PFSK-1 (cell line): Measurements from ENCODE around the gene DEF6.

Experiments used
- POLR2AphosphoS5 ChIP-seq: IDR thresholded peaks from 2 replicates; pipeline ENCODE4 v1.6.1; 2012; ENCODE audit warnings: low read depth, mild to moderate bottlenecking, control low read depth, low read length, moderate library complexity
- TAF1 ChIP-seq: IDR thresholded peaks from 2 replicates; pipeline ENCODE4 v1.6.1; 2012; ENCODE audit warnings: low read length, control low read depth, borderline replicate concordance; ENCODE audit not compliant: insufficient read depth
- TF ChIP-seq, protein P1 (sequence below), 2 experiments: IDR thresholded peaks; 2 replicates each; pipeline versions ENCODE4 v1.6.1 to v1.8.0; 2011 to 2012; ENCODE audit warnings: low read depth in 2 of 2, low read length in 2 of 2, control low read depth in 1 of 2, inconsistent platforms in 1 of 2, mild to moderate bottlenecking in 1 of 2, moderate library complexity in 1 of 2; ENCODE audit not compliant: insufficient read depth in 1 of 2

DNA sequence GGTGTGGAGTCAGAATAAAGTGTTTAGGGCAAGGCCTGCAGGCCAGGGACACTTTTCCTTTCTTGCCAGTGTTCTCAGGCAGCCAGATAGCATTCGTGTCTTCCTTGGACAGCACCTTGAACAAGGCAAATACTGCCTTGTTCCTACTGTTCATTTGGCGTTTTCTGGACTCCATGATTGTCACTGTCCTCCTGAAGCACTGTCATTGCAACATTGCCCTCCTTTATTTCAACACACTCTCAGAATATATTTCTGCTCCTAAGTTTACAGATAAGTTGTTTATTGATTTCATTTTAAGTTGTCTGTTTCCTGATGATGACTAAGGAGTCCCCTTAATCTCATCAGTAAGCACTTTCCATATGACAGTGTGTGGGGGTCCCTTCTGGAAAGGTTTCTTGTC lies 15.1 kb upstream of the DEF6 start:
- TF ChIP-seq TAF1 (no peak), POLR2AphosphoS5 (no peak)
- TF ChIP-seq, protein P1, sequence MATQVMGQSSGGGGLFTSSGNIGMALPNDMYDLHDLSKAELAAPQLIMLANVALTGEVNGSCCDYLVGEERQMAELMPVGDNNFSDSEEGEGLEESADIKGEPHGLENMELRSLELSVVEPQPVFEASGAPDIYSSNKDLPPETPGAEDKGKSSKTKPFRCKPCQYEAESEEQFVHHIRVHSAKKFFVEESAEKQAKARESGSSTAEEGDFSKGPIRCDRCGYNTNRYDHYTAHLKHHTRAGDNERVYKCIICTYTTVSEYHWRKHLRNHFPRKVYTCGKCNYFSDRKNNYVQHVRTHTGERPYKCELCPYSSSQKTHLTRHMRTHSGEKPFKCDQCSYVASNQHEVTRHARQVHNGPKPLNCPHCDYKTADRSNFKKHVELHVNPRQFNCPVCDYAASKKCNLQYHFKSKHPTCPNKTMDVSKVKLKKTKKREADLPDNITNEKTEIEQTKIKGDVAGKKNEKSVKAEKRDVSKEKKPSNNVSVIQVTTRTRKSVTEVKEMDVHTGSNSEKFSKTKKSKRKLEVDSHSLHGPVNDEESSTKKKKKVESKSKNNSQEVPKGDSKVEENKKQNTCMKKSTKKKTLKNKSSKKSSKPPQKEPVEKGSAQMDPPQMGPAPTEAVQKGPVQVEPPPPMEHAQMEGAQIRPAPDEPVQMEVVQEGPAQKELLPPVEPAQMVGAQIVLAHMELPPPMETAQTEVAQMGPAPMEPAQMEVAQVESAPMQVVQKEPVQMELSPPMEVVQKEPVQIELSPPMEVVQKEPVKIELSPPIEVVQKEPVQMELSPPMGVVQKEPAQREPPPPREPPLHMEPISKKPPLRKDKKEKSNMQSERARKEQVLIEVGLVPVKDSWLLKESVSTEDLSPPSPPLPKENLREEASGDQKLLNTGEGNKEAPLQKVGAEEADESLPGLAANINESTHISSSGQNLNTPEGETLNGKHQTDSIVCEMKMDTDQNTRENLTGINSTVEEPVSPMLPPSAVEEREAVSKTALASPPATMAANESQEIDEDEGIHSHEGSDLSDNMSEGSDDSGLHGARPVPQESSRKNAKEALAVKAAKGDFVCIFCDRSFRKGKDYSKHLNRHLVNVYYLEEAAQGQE (IDR thresholded peaks at IDR 0.05; ENCODE audit: insufficient read depth in 1 of 2, low read depth in 2 of 2, low read length in 2 of 2) = no peak
